GM23338 (cell line): ENCODE measurements around the gene C2orf72. TPM values are rescaled to one million over a fixed set of nuclear protein-coding genes. Genes with fewer than 3 reads are reported as not detected.

Source experiments
- ATAC-seq: fragments of 200-7000 bp; cut with Tn5 transposase; 3 replicates; pipeline ENCODE4 v1.9.1; 2020
- DNase-seq: peaks from one replicate; pipeline ENCODE4 v3.0.0-alpha.2; 2015; ENCODE audit warnings: low spot score
- H2AFZ ChIP-seq: fragments of 200-600 bp; sonication (generic); 2 replicates; pipeline ENCODE4 v1.8.0; 2016; ENCODE audit warnings: antibody characterized with exemption, mild to moderate bottlenecking, moderate library complexity
- H3F3A ChIP-seq: fragments of 200-600 bp; sonication (generic); replicated peaks from 2 replicates; pipeline ENCODE4 v1.8.0; 2017; ENCODE audit warnings: antibody characterized with exemption, mixed run types, low read depth
- H3K27ac ChIP-seq: fragments of 200-600 bp; sonication (generic); 2 replicates; pipeline ENCODE4 v1.6.1; 2016; ENCODE audit warnings: low read depth
- H3K27me3 ChIP-seq: fragments of 200-600 bp; sonication (generic); 2 replicates; pipeline ENCODE4 v1.8.0; 2016; ENCODE audit warnings: mild to moderate bottlenecking, mixed run types, moderate library complexity; ENCODE audit not compliant: insufficient read depth
- H3K36me3 ChIP-seq: fragments of 200-600 bp; sonication (generic); 2 replicates; pipeline ENCODE4 v1.8.0; 2016; ENCODE audit warnings: mild to moderate bottlenecking; ENCODE audit not compliant: insufficient read depth
- H3K4me1 ChIP-seq: fragments of 200-600 bp; sonication (generic); 2 replicates; pipeline ENCODE4 v1.8.0; 2016; ENCODE audit warnings: mild to moderate bottlenecking, moderate library complexity; ENCODE audit not compliant: insufficient read depth
- H3K4me2 ChIP-seq: fragments of 200-600 bp; sonication (generic); 2 replicates; pipeline ENCODE4 v1.7.1; 2017; ENCODE audit warnings: mixed run types
- H3K4me3 ChIP-seq: fragments of 200-600 bp; sonication (generic); 2 replicates; pipeline ENCODE4 v1.6.1; 2016; ENCODE audit warnings: mixed run types
- H3K79me2 ChIP-seq: fragments of 200-600 bp; sonication (generic); replicated peaks from 2 replicates; pipeline ENCODE4 v1.8.0; 2017; ENCODE audit warnings: mild to moderate bottlenecking; ENCODE audit not compliant: insufficient read depth
- H3K9me2 ChIP-seq: fragments of 200-600 bp; sonication (generic); 2 replicates; pipeline ENCODE4 v1.8.0; 2017; ENCODE audit not compliant: insufficient read depth
- H4K20me1 ChIP-seq: fragments of 200-600 bp; sonication (generic); replicated peaks from 2 replicates; pipeline ENCODE4 v1.8.0; 2017; ENCODE audit warnings: mild to moderate bottlenecking; ENCODE audit not compliant: insufficient read depth
- H3K27ac Mint-ChIP-seq: 2 replicates; pipeline ENCODE4 v1.8.0; 2020; ENCODE audit warnings: inconsistent platforms, mild to moderate bottlenecking, moderate library complexity, mixed read lengths
- H3K27me3 Mint-ChIP-seq: 3 replicates; pipeline ENCODE4 v1.8.0; 2022; ENCODE audit warnings: low read depth, mild to moderate bottlenecking, moderate library complexity, mixed read lengths, inconsistent platforms; ENCODE audit not compliant: insufficient read depth, poor library complexity
- H3K36me3 Mint-ChIP-seq: 3 replicates; pipeline ENCODE4 v1.8.0; 2021; ENCODE audit warnings: low read depth, mild to moderate bottlenecking, inconsistent platforms, moderate library complexity, mixed read lengths
- H3K4me1 Mint-ChIP-seq: 3 replicates; pipeline ENCODE4 v1.8.0; 2020; ENCODE audit warnings: mild to moderate bottlenecking, inconsistent platforms, mixed read lengths
- H3K4me3 Mint-ChIP-seq: 3 replicates; pipeline ENCODE4 v1.8.0; 2021; ENCODE audit warnings: moderate library complexity, mild to moderate bottlenecking, inconsistent platforms, mixed read lengths
- H3K9me3 Mint-ChIP-seq: 3 replicates; pipeline ENCODE4 v1.8.0; 2020; ENCODE audit warnings: moderate library complexity, mild to moderate bottlenecking, inconsistent platforms, mixed read lengths
- CREB1 ChIP-seq: fragments of 250-450 bp; sonication (Bioruptor Pico); IDR thresholded peaks from 2 replicates; pipeline ENCODE4 v1.5.0; 2020; ENCODE audit warnings: low read depth, mild to moderate bottlenecking, moderate library complexity
- EZH2 ChIP-seq: fragments of 200-600 bp; sonication (generic); IDR thresholded peaks from one replicate; pipeline ENCODE4 v1.8.0; 2017; ENCODE audit warnings: antibody characterized with exemption, mild to moderate bottlenecking, low read depth; ENCODE audit not compliant: unreplicated experiment
- EZH2phosphoT487 ChIP-seq: fragments of 200-600 bp; sonication (generic); IDR thresholded peaks from one replicate; pipeline ENCODE4 v1.8.1; 2018; ENCODE audit warnings: antibody characterized with exemption; ENCODE audit not compliant: unreplicated experiment
- JUNB ChIP-seq: IDR thresholded peaks from one replicate; pipeline ENCODE4 v1.6.1; 2016; ENCODE audit warnings: antibody characterized with exemption; ENCODE audit not compliant: unreplicated experiment
- NANOG ChIP-seq: IDR thresholded peaks from 2 replicates; pipeline ENCODE4 v1.6.1; 2016; ENCODE audit warnings: antibody characterized with exemption, borderline replicate concordance
- POLR2AphosphoS5 ChIP-seq: IDR thresholded peaks from 2 replicates; pipeline ENCODE4 v1.6.1; 2016; ENCODE audit warnings: antibody characterized with exemption, low read depth
- STAT1 ChIP-seq: IDR thresholded peaks from one replicate; pipeline ENCODE4 v1.6.1; 2016; ENCODE audit warnings: antibody characterized with exemption; ENCODE audit not compliant: unreplicated experiment
- ZNF114 ChIP-seq: fragments of 250-450 bp; sonication (Bioruptor Pico); IDR thresholded peaks from 2 replicates; pipeline ENCODE4 v1.5.0; 2020; ENCODE audit warnings: mild to moderate bottlenecking, moderate library complexity
- ZNF331 ChIP-seq: fragments of 250-450 bp; sonication (Bioruptor Pico); IDR thresholded peaks from 2 replicates; pipeline ENCODE4 v1.5.0; 2020; ENCODE audit warnings: low read depth, mild to moderate bottlenecking, moderate library complexity
- polyA plus RNA-seq: library from polyadenylated mRNA; unstranded; fragments of >200 nt; fragmentation: Nextera tagmentation; extraction: Ambion mirVana; gene quantifications from 2 replicates; pipeline ENCODE4 v1.2.1, GENCODE V29; 2016
- total RNA-seq: library from RNA; depleted of rRNA; stranded (reverse); fragments of >200 nt; shearing (Covaris generic); gene quantifications from 2 replicates; pipeline ENCODE4 v1.2.3, GENCODE V29; 2014
- TF ChIP-seq, protein P1 (sequence below): IDR thresholded peaks from one replicate; pipeline ENCODE4 v1.6.1; 2018; ENCODE audit warnings: antibody characterized with exemption; ENCODE audit not compliant: unreplicated experiment
- TF ChIP-seq, protein P2 (sequence below), 2 experiments: fragments of 200-600 bp in 1 of 2; sonication (generic) in 1 of 2; conservative IDR thresholded peaks; 2 replicates each; pipeline versions ENCODE4 v1.5.1 to v1.6.1; 2016 to 2017; ENCODE audit warnings: antibody characterized with exemption in 2 of 2, low read depth in 2 of 2, mild to moderate bottlenecking in 2 of 2, moderate library complexity in 1 of 2
- TF ChIP-seq, protein P3 (sequence below): IDR thresholded peaks from 2 replicates; pipeline ENCODE4 v1.6.1; 2016; ENCODE audit warnings: antibody characterized with exemption
- TF ChIP-seq, protein P4 (sequence below): fragments of 250-450 bp; sonication (Bioruptor Pico); IDR thresholded peaks from 2 replicates; pipeline ENCODE4 v1.5.0; 2020; ENCODE audit warnings: mild to moderate bottlenecking, moderate library complexity

The C2orf72 gene
- total and polyA plus RNA-seq, 2 experiments from 2014 or later: 0.37 to 1.4 TPM

DNA sequence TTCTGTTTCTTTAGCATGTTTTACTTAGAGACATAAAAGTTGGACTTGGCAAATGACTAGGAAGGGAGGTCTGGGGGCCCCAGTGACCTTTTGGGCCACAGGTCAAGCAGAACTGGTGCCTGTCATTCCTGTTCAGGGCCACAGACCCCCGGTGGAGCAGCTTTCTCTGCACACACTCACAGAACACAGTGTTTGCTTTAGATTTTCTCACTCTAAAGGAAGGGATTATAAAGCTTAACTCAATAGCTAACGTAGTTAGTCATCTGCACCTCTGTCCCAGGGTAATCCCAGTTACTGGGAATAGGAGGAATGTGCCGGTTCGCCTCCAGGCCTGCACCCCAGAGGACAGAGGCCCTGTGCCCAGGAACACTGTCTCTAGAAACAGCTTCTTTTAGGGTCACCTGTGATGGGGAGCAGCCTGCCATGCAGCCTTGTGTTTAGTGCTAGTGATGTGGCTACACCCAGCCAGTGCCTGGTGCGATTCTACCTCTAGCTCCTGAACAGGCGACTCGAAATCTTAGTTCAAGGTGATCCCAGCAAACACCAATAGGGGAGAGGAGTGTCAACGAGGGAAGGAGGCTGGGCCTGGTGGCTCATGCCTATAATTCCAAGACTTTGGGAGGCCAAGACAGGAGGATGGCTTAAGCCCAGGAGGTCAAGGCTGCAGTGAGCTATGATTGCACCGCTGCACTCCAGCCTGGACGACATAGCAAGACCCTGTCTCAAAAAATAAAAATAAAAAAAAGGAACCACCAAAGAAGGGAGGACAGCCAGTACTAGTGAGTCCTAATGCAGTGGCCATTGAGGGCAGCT, 29.8 kb upstream of the C2orf72 start:
- H3K9me3 Mint-ChIP-seq: peaks cover 19% of the 10 kb centered on the region
- H3K4me3 ChIP-seq: no peak overlapping the region
- ATAC-seq: no peak
- H3K36me3 ChIP-seq: no peaks in the 10 kb centered on the region
- no peaks in the 10 kb centered on the region for H4K20me1 ChIP-seq
- no peak overlapping the region for H3K27ac ChIP-seq
- H3K36me3 Mint-ChIP-seq: peaks cover 10% of the 10 kb centered on the region
- H3K27me3 Mint-ChIP-seq: peaks cover 10% of the 10 kb centered on the region
- no peak overlapping the region for H2AFZ ChIP-seq
- no peaks in the 10 kb centered on the region; the same call in 1 of the 2 replicates for H3K9me2 ChIP-seq
- H3K4me1 Mint-ChIP-seq: no peaks in the 10 kb centered on the region
- no peaks in the 10 kb centered on the region for H3K4me1 ChIP-seq
- no peaks in the 10 kb centered on the region for H3F3A ChIP-seq
- no peak for DNase-seq
- H3K27me3 ChIP-seq: no peaks in the 10 kb centered on the region
- no peak overlapping the region for H3K4me2 ChIP-seq
- no peak overlapping the region for H3K27ac Mint-ChIP-seq
- TF ChIP-seq STAT1 (no peak), EZH2phosphoT487 (no peak), CREB1 (CRISPR knock-in tag) (no peak), NANOG (no peak), ZNF114 (CRISPR knock-in tag) (no peak), JUNB (no peak), ZNF331 (no peak), POLR2AphosphoS5 (no peak), EZH2 (no peak)
- TF ChIP-seq, protein P1, sequence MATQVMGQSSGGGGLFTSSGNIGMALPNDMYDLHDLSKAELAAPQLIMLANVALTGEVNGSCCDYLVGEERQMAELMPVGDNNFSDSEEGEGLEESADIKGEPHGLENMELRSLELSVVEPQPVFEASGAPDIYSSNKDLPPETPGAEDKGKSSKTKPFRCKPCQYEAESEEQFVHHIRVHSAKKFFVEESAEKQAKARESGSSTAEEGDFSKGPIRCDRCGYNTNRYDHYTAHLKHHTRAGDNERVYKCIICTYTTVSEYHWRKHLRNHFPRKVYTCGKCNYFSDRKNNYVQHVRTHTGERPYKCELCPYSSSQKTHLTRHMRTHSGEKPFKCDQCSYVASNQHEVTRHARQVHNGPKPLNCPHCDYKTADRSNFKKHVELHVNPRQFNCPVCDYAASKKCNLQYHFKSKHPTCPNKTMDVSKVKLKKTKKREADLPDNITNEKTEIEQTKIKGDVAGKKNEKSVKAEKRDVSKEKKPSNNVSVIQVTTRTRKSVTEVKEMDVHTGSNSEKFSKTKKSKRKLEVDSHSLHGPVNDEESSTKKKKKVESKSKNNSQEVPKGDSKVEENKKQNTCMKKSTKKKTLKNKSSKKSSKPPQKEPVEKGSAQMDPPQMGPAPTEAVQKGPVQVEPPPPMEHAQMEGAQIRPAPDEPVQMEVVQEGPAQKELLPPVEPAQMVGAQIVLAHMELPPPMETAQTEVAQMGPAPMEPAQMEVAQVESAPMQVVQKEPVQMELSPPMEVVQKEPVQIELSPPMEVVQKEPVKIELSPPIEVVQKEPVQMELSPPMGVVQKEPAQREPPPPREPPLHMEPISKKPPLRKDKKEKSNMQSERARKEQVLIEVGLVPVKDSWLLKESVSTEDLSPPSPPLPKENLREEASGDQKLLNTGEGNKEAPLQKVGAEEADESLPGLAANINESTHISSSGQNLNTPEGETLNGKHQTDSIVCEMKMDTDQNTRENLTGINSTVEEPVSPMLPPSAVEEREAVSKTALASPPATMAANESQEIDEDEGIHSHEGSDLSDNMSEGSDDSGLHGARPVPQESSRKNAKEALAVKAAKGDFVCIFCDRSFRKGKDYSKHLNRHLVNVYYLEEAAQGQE: no peak
- TF ChIP-seq, protein P2, sequence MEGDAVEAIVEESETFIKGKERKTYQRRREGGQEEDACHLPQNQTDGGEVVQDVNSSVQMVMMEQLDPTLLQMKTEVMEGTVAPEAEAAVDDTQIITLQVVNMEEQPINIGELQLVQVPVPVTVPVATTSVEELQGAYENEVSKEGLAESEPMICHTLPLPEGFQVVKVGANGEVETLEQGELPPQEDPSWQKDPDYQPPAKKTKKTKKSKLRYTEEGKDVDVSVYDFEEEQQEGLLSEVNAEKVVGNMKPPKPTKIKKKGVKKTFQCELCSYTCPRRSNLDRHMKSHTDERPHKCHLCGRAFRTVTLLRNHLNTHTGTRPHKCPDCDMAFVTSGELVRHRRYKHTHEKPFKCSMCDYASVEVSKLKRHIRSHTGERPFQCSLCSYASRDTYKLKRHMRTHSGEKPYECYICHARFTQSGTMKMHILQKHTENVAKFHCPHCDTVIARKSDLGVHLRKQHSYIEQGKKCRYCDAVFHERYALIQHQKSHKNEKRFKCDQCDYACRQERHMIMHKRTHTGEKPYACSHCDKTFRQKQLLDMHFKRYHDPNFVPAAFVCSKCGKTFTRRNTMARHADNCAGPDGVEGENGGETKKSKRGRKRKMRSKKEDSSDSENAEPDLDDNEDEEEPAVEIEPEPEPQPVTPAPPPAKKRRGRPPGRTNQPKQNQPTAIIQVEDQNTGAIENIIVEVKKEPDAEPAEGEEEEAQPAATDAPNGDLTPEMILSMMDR (conservative IDR thresholded peaks at IDR 0.05; ENCODE audit: low read depth in 2 of 2): no peak
- TF ChIP-seq, protein P3, sequence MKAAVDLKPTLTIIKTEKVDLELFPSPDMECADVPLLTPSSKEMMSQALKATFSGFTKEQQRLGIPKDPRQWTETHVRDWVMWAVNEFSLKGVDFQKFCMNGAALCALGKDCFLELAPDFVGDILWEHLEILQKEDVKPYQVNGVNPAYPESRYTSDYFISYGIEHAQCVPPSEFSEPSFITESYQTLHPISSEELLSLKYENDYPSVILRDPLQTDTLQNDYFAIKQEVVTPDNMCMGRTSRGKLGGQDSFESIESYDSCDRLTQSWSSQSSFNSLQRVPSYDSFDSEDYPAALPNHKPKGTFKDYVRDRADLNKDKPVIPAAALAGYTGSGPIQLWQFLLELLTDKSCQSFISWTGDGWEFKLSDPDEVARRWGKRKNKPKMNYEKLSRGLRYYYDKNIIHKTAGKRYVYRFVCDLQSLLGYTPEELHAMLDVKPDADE: no peak
- TF ChIP-seq, protein P4, sequence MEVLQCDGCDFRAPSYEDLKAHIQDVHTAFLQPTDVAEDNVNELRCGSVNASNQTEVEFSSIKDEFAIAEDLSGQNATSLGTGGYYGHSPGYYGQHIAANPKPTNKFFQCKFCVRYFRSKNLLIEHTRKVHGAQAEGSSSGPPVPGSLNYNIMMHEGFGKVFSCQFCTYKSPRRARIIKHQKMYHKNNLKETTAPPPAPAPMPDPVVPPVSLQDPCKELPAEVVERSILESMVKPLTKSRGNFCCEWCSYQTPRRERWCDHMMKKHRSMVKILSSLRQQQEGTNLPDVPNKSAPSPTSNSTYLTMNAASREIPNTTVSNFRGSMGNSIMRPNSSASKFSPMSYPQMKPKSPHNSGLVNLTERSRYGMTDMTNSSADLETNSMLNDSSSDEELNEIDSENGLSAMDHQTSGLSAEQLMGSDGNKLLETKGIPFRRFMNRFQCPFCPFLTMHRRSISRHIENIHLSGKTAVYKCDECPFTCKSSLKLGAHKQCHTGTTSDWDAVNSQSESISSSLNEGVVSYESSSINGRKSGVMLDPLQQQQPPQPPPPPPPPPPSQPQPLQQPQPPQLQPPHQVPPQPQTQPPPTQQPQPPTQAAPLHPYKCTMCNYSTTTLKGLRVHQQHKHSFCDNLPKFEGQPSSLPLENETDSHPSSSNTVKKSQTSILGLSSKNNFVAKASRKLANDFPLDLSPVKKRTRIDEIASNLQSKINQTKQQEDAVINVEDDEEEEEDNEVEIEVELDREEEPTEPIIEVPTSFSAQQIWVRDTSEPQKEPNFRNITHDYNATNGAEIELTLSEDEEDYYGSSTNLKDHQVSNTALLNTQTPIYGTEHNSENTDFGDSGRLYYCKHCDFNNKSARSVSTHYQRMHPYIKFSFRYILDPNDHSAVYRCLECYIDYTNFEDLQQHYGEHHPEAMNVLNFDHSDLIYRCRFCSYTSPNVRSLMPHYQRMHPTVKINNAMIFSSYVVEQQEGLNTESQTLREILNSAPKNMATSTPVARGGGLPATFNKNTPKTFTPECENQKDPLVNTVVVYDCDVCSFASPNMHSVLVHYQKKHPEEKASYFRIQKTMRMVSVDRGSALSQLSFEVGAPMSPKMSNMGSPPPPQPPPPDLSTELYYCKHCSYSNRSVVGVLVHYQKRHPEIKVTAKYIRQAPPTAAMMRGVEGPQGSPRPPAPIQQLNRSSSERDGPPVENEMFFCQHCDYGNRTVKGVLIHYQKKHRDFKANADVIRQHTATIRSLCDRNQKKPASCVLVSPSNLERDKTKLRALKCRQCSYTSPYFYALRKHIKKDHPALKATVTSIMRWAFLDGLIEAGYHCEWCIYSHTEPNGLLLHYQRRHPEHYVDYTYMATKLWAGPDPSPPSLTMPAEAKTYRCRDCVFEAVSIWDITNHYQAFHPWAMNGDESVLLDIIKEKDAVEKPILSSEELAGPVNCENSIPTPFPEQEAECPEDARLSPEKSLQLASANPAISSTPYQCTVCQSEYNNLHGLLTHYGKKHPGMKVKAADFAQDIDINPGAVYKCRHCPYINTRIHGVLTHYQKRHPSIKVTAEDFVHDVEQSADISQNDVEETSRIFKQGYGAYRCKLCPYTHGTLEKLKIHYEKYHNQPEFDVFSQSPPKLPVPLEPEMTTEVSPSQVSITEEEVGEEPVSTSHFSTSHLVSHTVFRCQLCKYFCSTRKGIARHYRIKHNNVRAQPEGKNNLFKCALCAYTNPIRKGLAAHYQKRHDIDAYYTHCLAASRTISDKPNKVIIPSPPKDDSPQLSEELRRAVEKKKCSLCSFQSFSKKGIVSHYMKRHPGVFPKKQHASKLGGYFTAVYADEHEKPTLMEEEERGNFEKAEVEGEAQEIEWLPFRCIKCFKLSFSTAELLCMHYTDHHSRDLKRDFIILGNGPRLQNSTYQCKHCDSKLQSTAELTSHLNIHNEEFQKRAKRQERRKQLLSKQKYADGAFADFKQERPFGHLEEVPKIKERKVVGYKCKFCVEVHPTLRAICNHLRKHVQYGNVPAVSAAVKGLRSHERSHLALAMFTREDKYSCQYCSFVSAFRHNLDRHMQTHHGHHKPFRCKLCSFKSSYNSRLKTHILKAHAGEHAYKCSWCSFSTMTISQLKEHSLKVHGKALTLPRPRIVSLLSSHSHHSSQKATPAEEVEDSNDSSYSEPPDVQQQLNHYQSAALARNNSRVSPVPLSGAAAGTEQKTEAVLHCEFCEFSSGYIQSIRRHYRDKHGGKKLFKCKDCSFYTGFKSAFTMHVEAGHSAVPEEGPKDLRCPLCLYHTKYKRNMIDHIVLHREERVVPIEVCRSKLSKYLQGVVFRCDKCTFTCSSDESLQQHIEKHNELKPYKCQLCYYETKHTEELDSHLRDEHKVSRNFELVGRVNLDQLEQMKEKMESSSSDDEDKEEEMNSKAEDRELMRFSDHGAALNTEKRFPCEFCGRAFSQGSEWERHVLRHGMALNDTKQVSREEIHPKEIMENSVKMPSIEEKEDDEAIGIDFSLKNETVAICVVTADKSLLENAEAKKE: no peak
- no peak overlapping the region for H3K4me3 Mint-ChIP-seq
- no peaks in the 10 kb centered on the region for H3K79me2 ChIP-seq
